Natural killer cell treated with Interleukin-12 subunit alpha and Interleukin-12 subunit beta and Interleukin-15 and Interleukin-18, amount 100 ng/mL, for 72 hours (primary cell): ENCODE results near the gene SUN1. TPM values are rescaled to one million over a fixed set of nuclear protein-coding genes. Genes with fewer than 3 reads are reported as not detected.
"Not testable (repeated sequence)": the region's sequence is repeated elsewhere in the genome, so short reads cannot be mapped to it uniquely, and the experiment has no call there.

ENCODE experiments used
- ATAC-seq, 2 donors: fragments of 150-1000 bp; cut with Tn5 transposase in 1 of 2; sonication (Bioruptor Pico), chemical (Tn5 transposase) in 1 of 2; 2 replicates each; pipeline ENCODE4 v1.10.0; 2021
- DNase-seq: peaks from one replicate; pipeline ENCODE4 v3.0.0; 2022; ENCODE audit warnings: low spot score
- H3K27ac Mint-ChIP-seq, 2 donors: 1 replicate in 1 of 2; 2 replicates in 1 of 2; pipeline ENCODE4 v1.8.0; 2022; ENCODE audit warnings: mixed read lengths in 2 of 2, mild to moderate bottlenecking in 1 of 2, moderate library complexity in 1 of 2
- H3K27me3 Mint-ChIP-seq, 2 donors: 1 replicate in 1 of 2; 2 replicates in 1 of 2; pipeline ENCODE4 v1.8.0; 2022; ENCODE audit warnings: mixed read lengths in 2 of 2
- H3K36me3 Mint-ChIP-seq: one replicate; pipeline ENCODE4 v1.8.0; 2022; ENCODE audit warnings: mixed read lengths
- H3K4me1 Mint-ChIP-seq, 2 donors: 1 replicate in 1 of 2; 2 replicates in 1 of 2; pipeline ENCODE4 v1.8.0; 2022; ENCODE audit warnings: low read depth in 2 of 2, mixed read lengths in 2 of 2, mild to moderate bottlenecking in 1 of 2
- H3K4me3 Mint-ChIP-seq: one replicate; pipeline ENCODE4 v1.8.0; 2022; ENCODE audit warnings: mixed read lengths
- H3K9me3 Mint-ChIP-seq: 2 replicates; pipeline ENCODE4 v1.8.0; 2022; ENCODE audit warnings: mixed read lengths
- total RNA-seq, 2 donors: library from RNA; stranded (reverse); gene quantifications; one replicate each; pipeline ENCODE4 v1.2.3, GENCODE V29; 2022

Gene SUN1
- total RNA-seq, 2 donors from 2014 or later, result 34.3 to 50.4 TPM

DNA sequence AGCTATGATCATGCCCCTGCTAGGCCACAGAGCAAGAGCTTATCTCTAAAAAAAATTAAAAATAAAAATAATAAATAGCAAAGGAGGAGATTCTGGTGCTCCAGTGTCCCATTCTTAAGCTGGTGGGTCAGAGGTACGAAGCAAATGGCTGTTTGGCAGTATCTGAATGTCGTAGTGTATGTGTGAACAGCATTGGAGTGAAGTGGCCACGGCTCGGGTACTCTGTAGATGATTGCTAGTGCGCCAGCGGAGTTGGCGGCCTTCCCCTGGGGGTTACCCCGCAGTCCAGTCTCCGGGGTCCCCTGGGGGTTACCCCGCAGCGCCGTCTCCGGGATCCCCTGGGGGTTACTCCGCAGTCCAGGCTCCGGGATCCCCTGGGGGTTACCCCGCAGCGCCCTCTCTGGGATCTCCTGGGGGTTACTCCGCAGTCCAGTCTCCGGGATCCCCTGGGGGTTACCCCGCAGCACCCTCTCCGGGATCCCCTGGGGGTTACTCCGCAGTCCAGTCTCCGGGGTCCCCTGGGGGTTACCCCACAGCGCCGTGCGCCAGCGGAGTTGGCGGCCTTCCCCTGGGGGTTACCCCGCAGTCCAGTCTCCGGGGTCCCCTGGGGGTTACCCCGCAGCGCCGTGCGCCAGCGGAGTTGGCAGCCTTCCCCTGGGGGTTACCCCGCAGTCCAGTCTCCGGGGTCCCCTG is 14.8 kb downstream of the SUN1 start:
- not testable (repeated sequence) for H3K27me3 Mint-ChIP-seq

DNA sequence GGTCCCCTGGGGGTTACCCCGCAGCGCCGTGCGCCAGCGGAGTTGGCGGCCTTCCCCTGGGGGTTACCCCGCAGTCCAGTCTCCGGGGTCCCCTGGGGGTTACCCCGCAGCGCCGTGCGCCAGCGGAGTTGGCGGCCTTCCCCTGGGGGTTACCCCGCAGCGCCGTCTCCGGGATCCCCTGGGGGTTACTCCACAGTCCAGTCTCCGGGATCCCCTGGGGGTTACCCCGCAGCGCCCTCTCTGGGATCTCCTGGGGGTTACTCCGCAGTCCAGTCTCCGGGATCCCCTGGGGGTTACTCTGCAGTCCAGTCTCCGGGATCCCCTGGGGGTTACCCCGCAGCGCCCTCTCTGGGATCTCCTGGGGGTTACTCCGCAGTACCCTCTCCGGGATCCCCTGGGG is 15.5 kb downstream of the SUN1 start:
- H3K4me3 Mint-ChIP-seq, H3K27me3 Mint-ChIP-seq, H3K9me3 Mint-ChIP-seq, ATAC-seq, H3K36me3 Mint-ChIP-seq, H3K4me1 Mint-ChIP-seq, DNase-seq, H3K27ac Mint-ChIP-seq: not testable (repeated sequence)

More for the DNA sequence above, 14.8 kb downstream of the SUN1 start:
- not testable (repeated sequence) for DNase-seq, H3K4me1 Mint-ChIP-seq, H3K36me3 Mint-ChIP-seq, H3K9me3 Mint-ChIP-seq, ATAC-seq, H3K4me3 Mint-ChIP-seq, H3K27ac Mint-ChIP-seq

- DNase-seq (no peak), ATAC-seq (no peak)
- Mint-ChIP-seq H3K27ac (no peak overlapping the region), H3K4me1 (no peaks in the 10 kb centered on the region), H3K36me3 (no peaks in the 10 kb centered on the region), H3K9me3 (no peaks in the 10 kb centered on the region), H3K4me3 (no peak overlapping the region), H3K27me3 (no peaks in the 10 kb centered on the region)
These were observed 16.9 kb downstream of the SUN1 start for GRCh38 chr7:849145-849544.

DNA sequence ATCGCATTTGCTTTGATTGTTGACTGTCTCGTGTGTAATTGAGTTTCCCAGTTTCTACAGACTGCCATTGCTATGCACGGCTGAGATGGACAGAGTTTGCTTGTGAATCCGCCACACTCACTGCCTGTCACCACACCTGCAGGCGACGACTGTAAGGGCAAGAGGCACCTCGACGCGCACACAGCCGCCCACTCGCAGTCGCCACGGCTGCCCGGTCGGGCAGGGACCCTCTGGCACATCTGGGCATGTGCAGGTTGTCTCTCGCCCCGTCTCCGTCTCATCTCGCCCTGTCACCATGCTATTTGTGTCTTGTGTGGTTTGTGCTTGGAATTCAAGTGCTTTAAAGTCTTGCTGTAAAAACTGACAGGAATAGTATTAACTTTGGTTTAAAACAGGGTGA is 17.5 kb downstream of the SUN1 start:
- no peak for ATAC-seq
- no peaks in the 10 kb centered on the region for H3K9me3 Mint-ChIP-seq
- no peak overlapping the region for H3K4me3 Mint-ChIP-seq
- H3K27me3 Mint-ChIP-seq, result no peaks in the 10 kb centered on the region
- no peak for DNase-seq
- no peak overlapping the region for H3K27ac Mint-ChIP-seq
- H3K36me3 Mint-ChIP-seq, result no peaks in the 10 kb centered on the region
- no peaks in the 10 kb centered on the region for H3K4me1 Mint-ChIP-seq

- H3K36me3 Mint-ChIP-seq, result no peaks in the 10 kb centered on the region
- no peaks in the 10 kb centered on the region for H3K4me1 Mint-ChIP-seq
These were observed 18.9 kb downstream of the SUN1 start for GRCh38 chr7:851204-851603.

GRCh38 chr7:853366-854117 is 21.3 kb downstream of the SUN1 start:
- ATAC-seq, result no peak
- DNase-seq, result no peak
- no peaks in the 10 kb centered on the region for H3K9me3 Mint-ChIP-seq
- no peaks in the 10 kb centered on the region for H3K4me1 Mint-ChIP-seq
- no peaks in the 10 kb centered on the region for H3K27me3 Mint-ChIP-seq
- no peaks in the 10 kb centered on the region for H3K36me3 Mint-ChIP-seq
- no peak overlapping the region for H3K27ac Mint-ChIP-seq
- H3K4me3 Mint-ChIP-seq, result no peak overlapping the region

More at GRCh38 chr7:851204-851603, 18.9 kb downstream of the SUN1 start:
- ATAC-seq (no peak), DNase-seq (no peak)
- Mint-ChIP-seq H3K4me3 (no peak overlapping the region), H3K27me3 (no peaks in the 10 kb centered on the region), H3K27ac (no peak overlapping the region), H3K9me3 (no peaks in the 10 kb centered on the region)

- Mint-ChIP-seq H3K27ac (no peak overlapping the region), H3K27me3 (no peaks in the 10 kb centered on the region), H3K4me1 (no peaks in the 10 kb centered on the region), H3K4me3 (no peak overlapping the region), H3K36me3 (no peaks in the 10 kb centered on the region), H3K9me3 (no peaks in the 10 kb centered on the region)
- DNase-seq, result no peak
- ATAC-seq, result no peak
These were observed 22.0 kb downstream of the SUN1 start for GRCh38 chr7:854118-854775.

- Mint-ChIP-seq H3K9me3 (no peaks in the 10 kb centered on the region), H3K4me3 (no peak overlapping the region), H3K27me3 (no peaks in the 10 kb centered on the region), H3K27ac (no peak overlapping the region), H3K4me1 (no peaks in the 10 kb centered on the region), H3K36me3 (peaks cover 4% of the 10 kb centered on the region)
- ATAC-seq (no peak), DNase-seq (no peak)
These were observed 23.6 kb downstream of the SUN1 start for GRCh38 chr7:855686-856369.

DNA sequence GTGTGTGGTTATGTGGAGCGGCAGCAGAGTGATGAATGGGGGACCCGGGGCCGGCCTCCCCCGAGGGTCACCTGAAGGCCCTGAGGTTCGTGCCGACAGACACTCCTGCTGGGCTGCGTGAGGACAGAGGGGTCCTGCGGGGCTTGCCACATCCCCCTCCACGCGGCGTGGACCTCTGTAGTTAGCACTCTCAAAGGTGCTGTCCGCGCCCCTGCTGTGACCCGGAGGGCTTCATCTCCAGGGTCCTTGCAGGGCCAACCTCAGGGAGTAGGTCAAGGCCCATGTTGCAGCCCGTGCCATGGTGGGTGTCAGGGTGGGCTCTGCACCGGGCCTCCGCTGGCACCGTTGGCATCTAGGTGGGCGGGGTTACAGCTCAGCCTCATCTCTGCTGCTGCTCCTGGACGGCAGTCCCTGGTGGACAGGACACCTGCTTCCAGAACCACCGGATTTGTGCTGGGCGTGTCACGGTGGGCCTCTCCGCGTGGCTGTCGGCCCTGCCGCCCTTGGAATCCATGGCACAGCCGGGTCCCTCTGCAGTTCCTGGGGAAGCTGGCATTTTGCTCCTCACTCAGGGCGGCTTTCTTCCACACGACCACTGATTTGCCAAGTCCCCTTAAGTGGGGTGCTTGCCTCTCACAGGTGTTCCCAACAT is 24.3 kb downstream of the SUN1 start:
- H3K4me1 Mint-ChIP-seq, result no peaks in the 10 kb centered on the region
- no peak overlapping the region for H3K27ac Mint-ChIP-seq
- ATAC-seq (no peak), DNase-seq (no peak)
- no peak overlapping the region for H3K4me3 Mint-ChIP-seq
- H3K27me3 Mint-ChIP-seq, result no peaks in the 10 kb centered on the region
- H3K36me3 Mint-ChIP-seq, result peaks cover 10% of the 10 kb centered on the region
- no peaks in the 10 kb centered on the region for H3K9me3 Mint-ChIP-seq

DNA sequence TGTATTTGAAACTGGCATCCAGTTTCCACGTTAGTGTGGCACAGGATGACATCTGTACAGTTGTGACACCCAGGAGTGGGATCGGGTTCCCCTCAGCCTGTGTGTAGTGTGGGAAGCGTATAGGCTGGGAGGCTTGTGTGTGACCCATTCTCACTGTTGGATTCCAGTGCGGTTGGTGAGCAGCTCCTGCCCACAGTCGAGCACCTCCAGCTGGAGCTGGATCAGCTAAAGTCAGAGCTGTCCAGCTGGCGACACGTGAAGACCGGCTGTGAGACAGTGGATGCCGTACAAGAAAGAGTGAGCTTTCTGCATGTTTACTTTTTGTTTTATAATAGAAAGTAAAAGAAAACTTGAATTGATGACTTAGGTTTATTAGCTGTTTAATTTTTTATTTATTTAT is 25.4 kb downstream of the SUN1 start:
- DNase-seq (no peak), ATAC-seq (no peak)
- Mint-ChIP-seq H3K36me3 (peaks cover 15% of the 10 kb centered on the region), H3K4me3 (no peak overlapping the region), H3K27ac (no peak overlapping the region), H3K4me1 (no peaks in the 10 kb centered on the region), H3K9me3 (no peaks in the 10 kb centered on the region), H3K27me3 (no peaks in the 10 kb centered on the region)

GRCh38 chr7:859359-860030 is 27.2 kb downstream of the SUN1 start:
- ATAC-seq (no peak), DNase-seq (peak; percentile 32)
- no peaks in the 10 kb centered on the region for H3K27me3 Mint-ChIP-seq
- H3K36me3 Mint-ChIP-seq, result peaks cover 15% of the 10 kb centered on the region
- H3K4me3 Mint-ChIP-seq, result no peak overlapping the region
- H3K4me1 Mint-ChIP-seq, result no peaks in the 10 kb centered on the region
- H3K9me3 Mint-ChIP-seq, result no peaks in the 10 kb centered on the region
- H3K27ac Mint-ChIP-seq, result no peak overlapping the region

DNA sequence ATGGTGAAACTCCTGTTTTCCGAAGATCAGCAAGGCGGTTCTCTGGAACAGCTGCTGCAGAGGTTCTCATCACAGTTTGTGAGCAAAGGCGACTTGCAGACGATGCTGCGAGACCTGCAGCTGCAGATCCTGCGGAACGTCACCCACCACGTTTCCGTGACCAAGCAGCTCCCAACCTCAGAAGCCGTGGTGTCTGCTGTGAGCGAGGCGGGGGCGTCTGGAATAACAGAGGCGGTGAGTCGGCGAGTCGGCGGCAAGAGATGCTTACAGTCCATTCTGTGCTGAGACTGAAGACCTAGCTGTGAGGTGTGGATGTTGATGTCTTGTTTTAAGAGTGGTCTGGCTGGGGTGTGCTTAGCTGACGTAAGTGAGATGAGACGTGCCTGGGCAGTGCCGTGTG is 27.9 kb downstream of the SUN1 start:
- H3K9me3 Mint-ChIP-seq, result no peaks in the 10 kb centered on the region
- H3K27me3 Mint-ChIP-seq, result no peaks in the 10 kb centered on the region
- no peaks in the 10 kb centered on the region for H3K4me1 Mint-ChIP-seq
- DNase-seq (peak; percentile 32), ATAC-seq (no peak)
- H3K4me3 Mint-ChIP-seq, result no peak overlapping the region
- H3K36me3 Mint-ChIP-seq, result peaks cover 15% of the 10 kb centered on the region
- H3K27ac Mint-ChIP-seq, result no peak overlapping the region

GRCh38 chr7:861222-861621 is 28.9 kb downstream of the SUN1 start:
- peaks cover 15% of the 10 kb centered on the region for H3K36me3 Mint-ChIP-seq
- H3K4me3 Mint-ChIP-seq, result no peak overlapping the region
- no peak overlapping the region for H3K27ac Mint-ChIP-seq
- no peaks in the 10 kb centered on the region for H3K4me1 Mint-ChIP-seq
- ATAC-seq, result no peak
- no peaks in the 10 kb centered on the region for H3K9me3 Mint-ChIP-seq
- DNase-seq, result no peak
- H3K27me3 Mint-ChIP-seq, result no peaks in the 10 kb centered on the region
